ENCODE measurements around the gene AEBP2. TPM values are rescaled to one million over a fixed set of nuclear protein-coding genes. Genes with fewer than 3 reads are reported as not detected.
"Not testable (repeated sequence)": the region's sequence is repeated elsewhere in the genome, so short reads cannot be mapped to it uniquely, and the experiment has no call there.

The AEBP2 gene
- total RNA-seq, 1 donor from 2014 or later: 21.0 TPM

GRCh38 chr12:19547271-19547671 is 108.0 kb downstream of the AEBP2 start:
- Mint-ChIP-seq H3K27ac (ENCODE audit: unreplicated experiment) (no peak overlapping the region), H3K27me3 (ENCODE audit: unreplicated experiment) (no peaks in the 10 kb centered on the region), H3K9me3 (ENCODE audit: unreplicated experiment) (no peaks in the 10 kb centered on the region), H3K4me3 (ENCODE audit: unreplicated experiment) (no peak overlapping the region), H3K4me1 (ENCODE audit: low read depth, unreplicated experiment) (peaks cover 12% of the 10 kb centered on the region), H3K36me3 (ENCODE audit: unreplicated experiment) (no peaks in the 10 kb centered on the region)
- no peak for DNase-seq
- no peak for TF ChIP-seq CTCF (IDR thresholded peaks at IDR 0.05; ENCODE audit: partially characterized antibody, unreplicated experiment)

- Mint-ChIP-seq H3K27ac (ENCODE audit: unreplicated experiment) (no peak overlapping the region), H3K36me3 (ENCODE audit: unreplicated experiment) (no peaks in the 10 kb centered on the region), H3K4me1 (ENCODE audit: low read depth, unreplicated experiment) (peaks cover 13% of the 10 kb centered on the region), H3K27me3 (ENCODE audit: unreplicated experiment) (no peaks in the 10 kb centered on the region), H3K9me3 (ENCODE audit: unreplicated experiment) (no peaks in the 10 kb centered on the region), H3K4me3 (ENCODE audit: unreplicated experiment) (no peak overlapping the region)
- DNase-seq: no peak
- no peak for TF ChIP-seq CTCF (IDR thresholded peaks at IDR 0.05; ENCODE audit: partially characterized antibody, unreplicated experiment)
Observed at GRCh38 chr12:19548834-19549233, 109.5 kb downstream of the AEBP2 start.

- H3K9me3 Mint-ChIP-seq (ENCODE audit: unreplicated experiment): no peaks in the 10 kb centered on the region
- TF ChIP-seq CTCF (IDR thresholded peaks at IDR 0.05; ENCODE audit: partially characterized antibody, unreplicated experiment): no peak
- no peak overlapping the region for H3K27ac Mint-ChIP-seq (ENCODE audit: unreplicated experiment)
- no peak for DNase-seq
- H3K27me3 Mint-ChIP-seq (ENCODE audit: unreplicated experiment): no peaks in the 10 kb centered on the region
- no peaks in the 10 kb centered on the region for H3K36me3 Mint-ChIP-seq (ENCODE audit: unreplicated experiment)
- H3K4me1 Mint-ChIP-seq (ENCODE audit: low read depth, unreplicated experiment): peaks cover 5% of the 10 kb centered on the region
- H3K4me3 Mint-ChIP-seq (ENCODE audit: unreplicated experiment): no peak overlapping the region
Observed at GRCh38 chr12:19550626-19551025, 111.3 kb downstream of the AEBP2 start.

GRCh38 chr12:19552441-19553097 is 113.3 kb downstream of the AEBP2 start:
- H3K36me3 Mint-ChIP-seq (ENCODE audit: unreplicated experiment); DNase-seq; H3K9me3 Mint-ChIP-seq (ENCODE audit: unreplicated experiment); H3K4me3 Mint-ChIP-seq (ENCODE audit: unreplicated experiment); H3K4me1 Mint-ChIP-seq (ENCODE audit: low read depth, unreplicated experiment); H3K27ac Mint-ChIP-seq (ENCODE audit: unreplicated experiment); H3K27me3 Mint-ChIP-seq (ENCODE audit: unreplicated experiment): not testable (repeated sequence)

- DNase-seq: no peak
- peaks cover 3% of the 10 kb centered on the region for H3K4me1 Mint-ChIP-seq (ENCODE audit: low read depth, unreplicated experiment)
- H3K36me3 Mint-ChIP-seq (ENCODE audit: unreplicated experiment): no peaks in the 10 kb centered on the region
- no peaks in the 10 kb centered on the region for H3K9me3 Mint-ChIP-seq (ENCODE audit: unreplicated experiment)
- H3K27ac Mint-ChIP-seq (ENCODE audit: unreplicated experiment): no peak overlapping the region
- no peaks in the 10 kb centered on the region for H3K27me3 Mint-ChIP-seq (ENCODE audit: unreplicated experiment)
- TF ChIP-seq CTCF (IDR thresholded peaks at IDR 0.05; ENCODE audit: partially characterized antibody, unreplicated experiment): no peak
- H3K4me3 Mint-ChIP-seq (ENCODE audit: unreplicated experiment): no peak overlapping the region
Observed at GRCh38 chr12:19553175-19553574, 113.9 kb downstream of the AEBP2 start.

Data from glutamatergic neuron (in vitro differentiated cells).